GM18498 (cell line): ENCODE data around the gene LY6G6F.
A peak's percentile ranks its signal among the peaks of the same experiment; 100 is the strongest.
"Not testable (repeated sequence)": the region's sequence is repeated elsewhere in the genome, so short reads cannot be mapped to it uniquely, and the experiment has no call there.

ENCODE experiments used
- ATAC-seq: cut with Tn5 transposase; IDR thresholded peaks from one replicate; pipeline ENCODE4 v1.9.1; 2021; ENCODE audit warnings: mild to moderate bottlenecking, moderate library complexity; ENCODE audit not compliant: unreplicated experiment

LY6G6F gene

GRCh38 chr6:31701666-31702404, 4.8 kb upstream of the LY6G6F start:
- no peak for ATAC-seq

- no peak for ATAC-seq
Observed at GRCh38 chr6:31702405-31702818, 4.3 kb upstream of the LY6G6F start.

- peak; percentile 89 for ATAC-seq
Observed at GRCh38 chr6:31702819-31703716, 3.6 kb upstream of the LY6G6F start, which contains the start of gene ABHD16A. ABHD16A (minus strand) TSS chr6:31703324; CDS start chr6:31703281, 43 bp downstream.

- ATAC-seq: no peak
Observed at GRCh38 chr6:31705931-31706330, 735 bp upstream of the LY6G6F start.

- no peak for ATAC-seq
Observed at GRCh38 chr6:31707701-31708100, 1.0 kb downstream of the LY6G6F start.

- no peak for ATAC-seq
Observed at GRCh38 chr6:31708224-31708623, 1.6 kb downstream of the LY6G6F start.

- ATAC-seq: not testable (repeated sequence)
Observed at GRCh38 chr6:31709157-31709556, 2.5 kb downstream of the LY6G6F start.

GRCh38 chr6:31710523-31711219, 4.0 kb downstream of the LY6G6F start:
- no peak for ATAC-seq

- ATAC-seq: no peak
Observed at GRCh38 chr6:31711233-31711632, 4.6 kb downstream of the LY6G6F start.

GRCh38 chr6:31712296-31712695, 5.6 kb downstream of the LY6G6F start:
- ATAC-seq: no peak

GRCh38 chr6:31713465-31713864, 6.8 kb downstream of the LY6G6F start:
- no peak for ATAC-seq

GRCh38 chr6:31713991-31714684, 7.5 kb downstream of the LY6G6F start:
- ATAC-seq: no peak

- ATAC-seq: no peak
Observed at GRCh38 chr6:31715022-31715958, 8.6 kb downstream of the LY6G6F start, which contains the start of gene LY6G6D. LY6G6D (plus strand) TSS chr6:31715348; CDS start chr6:31715356, 8 bp downstream.

GRCh38 chr6:31717499-31718222, 11.0 kb downstream of the LY6G6F start:
- no peak for ATAC-seq

GRCh38 chr6:31718265-31718664, 11.6 kb downstream of the LY6G6F start:
- no peak for ATAC-seq

GRCh38 chr6:31719001-31719400, 12.3 kb downstream of the LY6G6F start:
- no peak for ATAC-seq

- ATAC-seq: no peak
Observed at GRCh38 chr6:31720196-31720770, 13.6 kb downstream of the LY6G6F start.

GRCh38 chr6:31721351-31722020, 14.8 kb downstream of the LY6G6F start, which contains the start of gene LY6G6C:
LY6G6C (minus strand) TSS chr6:31721746; CDS start chr6:31721679, 67 bp downstream.
- no peak for ATAC-seq
